HepG2 (cell line): ENCODE results near the gene ULK4.

ENCODE experiments used
- MAZ ChIP-seq, 2 experiments: sonication (generic) in 1 of 2; formaldehyde crosslinking in 1 of 2; IDR thresholded peaks; 2 replicates each; pipeline versions ENCODE4 v1.5.0 to v1.6.1; 2012 to 2020; ENCODE audit warnings: low read depth in 2 of 2, mild to moderate bottlenecking in 2 of 2, borderline replicate concordance in 1 of 2, improper control_type of control experiment in 1 of 2, low read length in 1 of 2, missing genetic modification reagents in 1 of 2, moderate library complexity in 1 of 2
- PHF8 ChIP-seq: sonication (generic); formaldehyde crosslinking; IDR thresholded peaks from 2 replicates; pipeline ENCODE4 v1.5.0; 2020; ENCODE audit warnings: missing genetic modification reagents
- TCF7 ChIP-seq: sonication (generic); IDR thresholded peaks from 2 replicates; pipeline ENCODE4 v1.6.1; 2016; ENCODE audit warnings: antibody characterized with exemption, low read depth

GRCh38 chr3:41746215-41746614 lies 215.7 kb downstream of the ULK4 start:
- TF ChIP-seq MAZ (IDR thresholded peaks at IDR 0.05; ENCODE audit: borderline replicate concordance, low read depth, low read length) (no peak), MAZ (CRISPR knock-in tag; IDR thresholded peaks at IDR 0.05; ENCODE audit: low read depth) (no peak), PHF8 (CRISPR knock-in tag) (no peak), TCF7 (no peak)
